K562 (cell line): Measurements from ENCODE around the gene HK1. TPM values are rescaled to one million over a fixed set of nuclear protein-coding genes. Genes with fewer than 3 reads are reported as not detected.
A peak's percentile ranks its signal among the peaks of the same experiment; 100 is the strongest.

Experiments
- CCNT2 ChIP-seq: IDR thresholded peaks from 2 replicates; pipeline ENCODE4 v1.6.1; 2011; ENCODE audit warnings: borderline replicate concordance, low read depth, mild to moderate bottlenecking, moderate library complexity, mixed read lengths, low read length; ENCODE audit not compliant: insufficient read length; ENCODE audit errors: extremely low read depth
- CHCHD3 ChIP-seq: fragments of 250-450 bp; sonication (Bioruptor Pico); IDR thresholded peaks from 2 replicates; pipeline ENCODE4 v2.1.2; 2022; ENCODE audit warnings: mild to moderate bottlenecking
- DMBX1 ChIP-seq: fragments of 250-450 bp; sonication (Bioruptor Pico); IDR thresholded peaks from 2 replicates; pipeline ENCODE4 v1.8.0; 2022; ENCODE audit warnings: inconsistent platforms, mild to moderate bottlenecking, moderate library complexity, borderline replicate concordance
- ETS2 ChIP-seq: IDR thresholded peaks from 2 replicates; pipeline ENCODE4 v1.6.1; 2016; ENCODE audit warnings: borderline replicate concordance, missing genetic modification characterization, mild to moderate bottlenecking, moderate library complexity, missing compliant biosample characterization; ENCODE audit not compliant: poor library complexity, severe bottlenecking
- ETV5 ChIP-seq: sonication (generic); formaldehyde crosslinking; IDR thresholded peaks from 2 replicates; pipeline ENCODE4 v1.4.0; 2020; ENCODE audit warnings: low read depth, mild to moderate bottlenecking, missing genetic modification reagents
- HMG20A ChIP-seq: fragments of 450-650 bp; formaldehyde crosslinking; conservative IDR thresholded peaks from 2 replicates; pipeline ENCODE4 v1.4.0; 2020; ENCODE audit warnings: mild to moderate bottlenecking, mixed read lengths
- NR2C1 ChIP-seq, 2 experiments: fragments of 450-650 bp; IDR thresholded peaks; 2 replicates each; pipeline ENCODE4 v1.6.1; 2017; ENCODE audit warnings: mild to moderate bottlenecking in 2 of 2, antibody characterized with exemption in 1 of 2, inconsistent platforms in 1 of 2, missing compliant biosample characterization in 1 of 2, missing genetic modification characterization in 1 of 2
- RBFOX2 ChIP-seq: fragments of 200-400 bp; formaldehyde crosslinking; IDR thresholded peaks from 2 replicates; pipeline ENCODE4 v1.6.1; 2017; ENCODE audit warnings: low read depth, mild to moderate bottlenecking, low read length, moderate library complexity
- TOE1 ChIP-seq, 2 experiments: fragments of 450-650 bp in 1 of 2; sonication (generic) in 1 of 2; formaldehyde crosslinking in 1 of 2; IDR thresholded peaks; 2 replicates each; pipeline versions ENCODE4 v1.7.1 to v1.8.0; 2016 to 2022; ENCODE audit warnings: borderline replicate concordance in 2 of 2, mild to moderate bottlenecking in 2 of 2, antibody characterized with exemption in 1 of 2, inconsistent platforms in 1 of 2, low read depth in 1 of 2, missing genetic modification reagents in 1 of 2, moderate library complexity in 1 of 2
- TRIM28 ChIP-seq: fragments of 450-650 bp; IDR thresholded peaks from 2 replicates; pipeline ENCODE4 v1.6.1; 2017
- ZBTB17 ChIP-seq: fragments of 450-650 bp; formaldehyde crosslinking; IDR thresholded peaks from 2 replicates; pipeline ENCODE4 v1.4.0; 2020; ENCODE audit warnings: mild to moderate bottlenecking
- ZEB2 ChIP-seq: fragments of 450-650 bp; IDR thresholded peaks from 2 replicates; pipeline ENCODE4 v1.6.1; 2016
- polyA plus RNA-seq, 8 experiments: library from polyadenylated mRNA; depleted of rRNA in 4 of 8; stranded (reverse) in 5 of 8; unstranded in 3 of 8; fragments of >200 nt; fragmentation: Nextera tagmentation in 2 of 8; fragmentation: Illumina TruSeq in 1 of 8; extraction: Ambion mirVana in 2 of 8; extraction: Trizol in 1 of 8; gene quantifications; 2 replicates each; pipeline versions ENCODE4 v1.2.1 to v1.2.3, GENCODE V29; 2011 to 2014; ENCODE audit warnings: inconsistent platforms in 1 of 8, missing spikeins in 1 of 8
- total RNA-seq, 7 experiments: library from RNA; depleted of rRNA in 6 of 7; stranded (reverse); fragments of >200 nt in 6 of 7; fragmentation: Illumina TruSeq in 2 of 7; extraction: Trizol in 2 of 7; gene quantifications; 2 replicates each; pipeline versions ENCODE4 v1.2.1 to v1.2.3, GENCODE V29; 2011 to 2021; ENCODE audit warnings: low replicate concordance in 1 of 7
- TF ChIP-seq, protein P1 (sequence below): fragments of 450-650 bp; formaldehyde crosslinking; IDR thresholded peaks from 2 replicates; pipeline ENCODE4 v1.4.0; 2022; ENCODE audit warnings: missing genetic modification characterization
- TF ChIP-seq, protein P2 (sequence below): fragments of 450-650 bp; IDR thresholded peaks from 2 replicates; pipeline ENCODE4 v1.6.1; 2018; ENCODE audit not compliant: partially characterized antibody
- TF ChIP-seq, protein P3 (sequence below): fragments of 250-450 bp; sonication (Bioruptor Pico); IDR thresholded peaks from 2 replicates; pipeline ENCODE4 v1.4.0; 2020
- TF ChIP-seq, protein P4 (sequence below): sonication (generic); formaldehyde crosslinking; IDR thresholded peaks from 2 replicates; pipeline ENCODE4 v1.9.0; 2022; ENCODE audit warnings: mild to moderate bottlenecking, missing genetic modification reagents
- TF ChIP-seq, protein P5 (sequence below): fragments of 450-650 bp; IDR thresholded peaks from 2 replicates; pipeline ENCODE4 v1.6.1; 2016; ENCODE audit warnings: borderline replicate concordance

HK1 gene
- total and polyA plus RNA-seq, 9 of the 15 experiments (the other 6 are each of a cell fraction or from before 2014, with no cell fraction given): 29.2 to 444 (median 193) TPM

DNA sequence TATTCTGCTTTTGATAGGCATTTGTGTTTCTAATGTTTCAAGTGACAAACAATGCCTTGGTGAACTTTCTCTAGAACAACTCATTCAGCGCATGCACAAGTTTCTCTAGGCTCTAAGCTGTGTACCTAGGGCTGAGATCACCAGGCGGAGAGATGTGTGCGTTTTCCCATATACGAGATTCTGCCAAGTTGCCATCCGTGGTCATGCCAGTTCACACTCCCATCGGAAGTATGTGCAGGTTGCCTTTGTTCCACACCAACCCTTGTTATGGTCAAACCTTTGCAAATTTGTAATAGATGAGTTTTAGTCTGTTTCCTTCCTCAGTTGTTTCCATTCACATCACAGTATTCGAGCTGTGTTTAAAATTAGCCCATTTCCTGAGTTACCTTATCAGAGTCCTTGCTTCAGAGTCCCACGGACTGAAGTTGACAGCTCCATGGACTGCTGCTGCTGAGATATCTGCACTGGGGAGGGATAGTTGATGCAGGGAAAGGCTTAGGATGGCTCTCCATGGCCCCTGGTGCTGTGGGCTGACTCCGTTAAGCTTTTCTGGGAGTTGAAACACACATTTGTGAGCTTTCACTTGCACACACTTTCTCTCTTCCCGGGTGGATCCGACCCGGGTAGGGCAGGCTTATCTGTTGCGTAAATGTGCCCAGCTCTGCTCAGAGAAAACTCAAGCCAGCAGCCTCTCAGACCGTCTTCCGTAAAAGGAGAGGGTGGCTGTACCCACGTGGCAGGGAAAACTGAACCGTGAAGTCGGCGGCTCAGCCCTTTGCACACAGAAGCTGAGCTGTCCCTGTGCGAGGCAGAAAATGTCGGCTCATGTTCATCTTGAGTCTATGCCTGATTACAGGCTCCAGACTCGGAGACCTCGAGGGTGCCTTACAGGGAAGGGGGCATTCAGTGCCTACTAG is 49.4 kb downstream of the HK1 start (continued):
- TF ChIP-seq, protein P1, sequence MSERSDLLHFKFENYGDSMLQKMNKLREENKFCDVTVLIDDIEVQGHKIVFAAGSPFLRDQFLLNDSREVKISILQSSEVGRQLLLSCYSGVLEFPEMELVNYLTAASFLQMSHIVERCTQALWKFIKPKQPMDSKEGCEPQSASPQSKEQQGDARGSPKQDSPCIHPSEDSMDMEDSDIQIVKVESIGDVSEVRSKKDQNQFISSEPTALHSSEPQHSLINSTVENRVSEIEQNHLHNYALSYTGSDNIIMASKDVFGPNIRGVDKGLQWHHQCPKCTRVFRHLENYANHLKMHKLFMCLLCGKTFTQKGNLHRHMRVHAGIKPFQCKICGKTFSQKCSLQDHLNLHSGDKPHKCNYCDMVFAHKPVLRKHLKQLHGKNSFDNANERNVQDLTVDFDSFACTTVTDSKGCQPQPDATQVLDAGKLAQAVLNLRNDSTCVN (CRISPR knock-in tag): no peak
- no peak for TF ChIP-seq NR2C1 (IDR thresholded peaks at IDR 0.05)
- no peak for TF ChIP-seq NR2C1 (tag; IDR thresholded peaks at IDR 0.05)
- no peak for TF ChIP-seq TRIM28
- TF ChIP-seq ETV5: 0 out of 2 replicates have a peak, but pooled peaks have one; percentile 33
- no peak for TF ChIP-seq ZBTB17 (CRISPR knock-in tag)
- TF ChIP-seq, protein P2, sequence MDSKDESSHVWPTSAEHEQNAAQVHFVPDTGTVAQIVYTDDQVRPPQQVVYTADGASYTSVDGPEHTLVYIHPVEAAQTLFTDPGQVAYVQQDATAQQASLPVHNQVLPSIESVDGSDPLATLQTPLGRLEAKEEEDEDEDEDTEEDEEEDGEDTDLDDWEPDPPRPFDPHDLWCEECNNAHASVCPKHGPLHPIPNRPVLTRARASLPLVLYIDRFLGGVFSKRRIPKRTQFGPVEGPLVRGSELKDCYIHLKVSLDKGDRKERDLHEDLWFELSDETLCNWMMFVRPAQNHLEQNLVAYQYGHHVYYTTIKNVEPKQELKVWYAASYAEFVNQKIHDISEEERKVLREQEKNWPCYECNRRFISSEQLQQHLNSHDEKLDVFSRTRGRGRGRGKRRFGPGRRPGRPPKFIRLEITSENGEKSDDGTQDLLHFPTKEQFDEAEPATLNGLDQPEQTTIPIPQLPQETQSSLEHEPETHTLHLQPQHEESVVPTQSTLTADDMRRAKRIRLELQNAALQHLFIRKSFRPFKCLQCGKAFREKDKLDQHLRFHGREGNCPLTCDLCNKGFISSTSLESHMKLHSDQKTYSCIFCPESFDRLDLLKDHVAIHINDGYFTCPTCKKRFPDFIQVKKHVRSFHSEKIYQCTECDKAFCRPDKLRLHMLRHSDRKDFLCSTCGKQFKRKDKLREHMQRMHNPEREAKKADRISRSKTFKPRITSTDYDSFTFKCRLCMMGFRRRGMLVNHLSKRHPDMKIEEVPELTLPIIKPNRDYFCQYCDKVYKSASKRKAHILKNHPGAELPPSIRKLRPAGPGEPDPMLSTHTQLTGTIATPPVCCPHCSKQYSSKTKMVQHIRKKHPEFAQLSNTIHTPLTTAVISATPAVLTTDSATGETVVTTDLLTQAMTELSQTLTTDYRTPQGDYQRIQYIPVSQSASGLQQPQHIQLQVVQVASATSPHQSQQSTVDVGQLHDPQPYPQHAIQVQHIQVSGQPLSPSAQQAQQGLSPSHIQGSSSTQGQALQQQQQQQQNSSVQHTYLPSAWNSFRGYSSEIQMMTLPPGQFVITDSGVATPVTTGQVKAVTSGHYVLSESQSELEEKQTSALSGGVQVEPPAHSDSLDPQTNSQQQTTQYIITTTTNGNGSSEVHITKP: no peak
- TF ChIP-seq, protein P3, sequence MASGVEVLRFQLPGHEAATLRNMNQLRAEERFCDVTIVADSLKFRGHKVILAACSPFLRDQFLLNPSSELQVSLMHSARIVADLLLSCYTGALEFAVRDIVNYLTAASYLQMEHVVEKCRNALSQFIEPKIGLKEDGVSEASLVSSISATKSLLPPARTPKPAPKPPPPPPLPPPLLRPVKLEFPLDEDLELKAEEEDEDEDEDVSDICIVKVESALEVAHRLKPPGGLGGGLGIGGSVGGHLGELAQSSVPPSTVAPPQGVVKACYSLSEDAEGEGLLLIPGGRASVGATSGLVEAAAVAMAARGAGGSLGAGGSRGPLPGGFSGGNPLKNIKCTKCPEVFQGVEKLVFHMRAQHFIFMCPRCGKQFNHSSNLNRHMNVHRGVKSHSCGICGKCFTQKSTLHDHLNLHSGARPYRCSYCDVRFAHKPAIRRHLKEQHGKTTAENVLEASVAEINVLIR (CRISPR knock-in tag): no peak
- no peak for TF ChIP-seq ETS2
- 0 out of 2 replicates have a peak, but pooled peaks have one; percentile 27 for TF ChIP-seq RBFOX2
- no peak for TF ChIP-seq HMG20A (CRISPR knock-in tag)
- no peak for TF ChIP-seq ZEB2
- TF ChIP-seq, protein P4, sequence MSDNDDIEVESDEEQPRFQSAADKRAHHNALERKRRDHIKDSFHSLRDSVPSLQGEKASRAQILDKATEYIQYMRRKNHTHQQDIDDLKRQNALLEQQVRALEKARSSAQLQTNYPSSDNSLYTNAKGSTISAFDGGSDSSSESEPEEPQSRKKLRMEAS (CRISPR knock-in tag): peak; percentile 72
- no peak for TF ChIP-seq CCNT2
- TF ChIP-seq TOE1 (IDR thresholded peaks at IDR 0.05; ENCODE audit: borderline replicate concordance): no peak
- TF ChIP-seq TOE1 (CRISPR knock-in tag; IDR thresholded peaks at IDR 0.05; ENCODE audit: borderline replicate concordance, low read depth): no peak
- TF ChIP-seq, protein P5, sequence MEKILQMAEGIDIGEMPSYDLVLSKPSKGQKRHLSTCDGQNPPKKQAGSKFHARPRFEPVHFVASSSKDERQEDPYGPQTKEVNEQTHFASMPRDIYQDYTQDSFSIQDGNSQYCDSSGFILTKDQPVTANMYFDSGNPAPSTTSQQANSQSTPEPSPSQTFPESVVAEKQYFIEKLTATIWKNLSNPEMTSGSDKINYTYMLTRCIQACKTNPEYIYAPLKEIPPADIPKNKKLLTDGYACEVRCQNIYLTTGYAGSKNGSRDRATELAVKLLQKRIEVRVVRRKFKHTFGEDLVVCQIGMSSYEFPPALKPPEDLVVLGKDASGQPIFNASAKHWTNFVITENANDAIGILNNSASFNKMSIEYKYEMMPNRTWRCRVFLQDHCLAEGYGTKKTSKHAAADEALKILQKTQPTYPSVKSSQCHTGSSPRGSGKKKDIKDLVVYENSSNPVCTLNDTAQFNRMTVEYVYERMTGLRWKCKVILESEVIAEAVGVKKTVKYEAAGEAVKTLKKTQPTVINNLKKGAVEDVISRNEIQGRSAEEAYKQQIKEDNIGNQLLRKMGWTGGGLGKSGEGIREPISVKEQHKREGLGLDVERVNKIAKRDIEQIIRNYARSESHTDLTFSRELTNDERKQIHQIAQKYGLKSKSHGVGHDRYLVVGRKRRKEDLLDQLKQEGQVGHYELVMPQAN: no peak
- TF ChIP-seq DMBX1 (CRISPR knock-in tag): 0 out of 2 replicates have a peak, but pooled peaks have one; percentile 20
- TF ChIP-seq CHCHD3: no peak
